ENCODE results near the gene MYBPC2. TPM values are rescaled to one million over a fixed set of nuclear protein-coding genes. Genes with fewer than 3 reads are reported as not detected.

The MYBPC2 gene
- total and polyA plus RNA-seq, 2 donors (not counting 1 experiment from before 2014, with no cell fraction given) = 1.1 to 1.7 TPM

GRCh38 chr19:50383001-50383851, 49.5 kb upstream of the MYBPC2 start:
- Histone ChIP-seq H3K27me3 (replicated peaks in 1 of 4; ENCODE audit: control extremely low read depth in 1 of 4, control insufficient read depth in 3 of 4, insufficient read depth in 4 of 4, low read length in 3 of 4) (no peaks in the 10 kb centered on the region), H3K9ac (ENCODE audit: low read length) (peak overlapping the region; percentile 80), H3K36me3 (replicated peaks in 1 of 2; ENCODE audit: control extremely low read depth in 1 of 2, control insufficient read depth in 1 of 2, extremely low read depth in 1 of 2, insufficient read depth in 2 of 2, low read length in 1 of 2) (peaks cover 1 to 53% of the 10 kb centered on the region in 2 experiments), H3K4me3 (ENCODE audit: control extremely low read depth in 1 of 5, extremely low read depth in 1 of 5, insufficient read depth in 1 of 5, low read depth in 2 of 5, low read length in 4 of 5) (peak overlapping the region; percentile 8 to 92 (median 59)), H3K4me1 (ENCODE audit: control insufficient read depth in 2 of 2, insufficient read depth in 2 of 2, low read length in 2 of 2) (peaks cover 12 to 18% of the 10 kb centered on the region in 2 donors), H2AFZ (ENCODE audit: insufficient read depth, low read depth, low read length, poor library complexity, severe bottlenecking) (no peak overlapping the region), H3K4me2 (replicated peaks; ENCODE audit: low read depth, low read length, poor library complexity, severe bottlenecking) (peak overlapping the region; percentile 97), H3K27ac (ENCODE audit: low read length in 2 of 2) (peak overlapping the region; percentile 64 to 73), H3K79me2 (ENCODE audit: control insufficient read depth, insufficient read depth, low read length) (peaks cover 35% of the 10 kb centered on the region), H4K20me1 (ENCODE audit: control insufficient read depth, insufficient read depth, low read length, poor library complexity, severe bottlenecking) (peaks cover 36% of the 10 kb centered on the region), H3K9me3 (ENCODE audit: control extremely low read depth in 1 of 3, control insufficient read depth in 2 of 3, insufficient read depth in 1 of 3, low read length in 2 of 3) (no peaks in the 10 kb centered on the region)
- DNase-seq = peak; percentile 51
- peaks cover 31% of the 10 kb centered on the region for H3K4me1 Mint-ChIP-seq
- intact Hi-C loops (cut with micrococcal nuclease) = no loop called here
- ChIA-PET POLR2A (interaction anchor here (0.9 to 2.5 kb wide), 7 partner anchors 32 to 128 kb away, joined by 3 to 15 read pairs (median 5); partner anchors contain the start of genes JOSD2, KCNC3 and SPIB), CTCF (interaction anchor here (0.7 to 3.9 kb wide), 9 partner anchors 8 to 400 kb away, joined by 3 to 22 read pairs (median 4); partner anchors contain the start of gene JOSD2)
- H3K4me3 Mint-ChIP-seq = peak overlapping the region; percentile 94
- H3K27ac Mint-ChIP-seq = peak overlapping the region; percentile 92
- no peaks in the 10 kb centered on the region for H3K27me3 Mint-ChIP-seq
- TF ChIP-seq, protein P1, sequence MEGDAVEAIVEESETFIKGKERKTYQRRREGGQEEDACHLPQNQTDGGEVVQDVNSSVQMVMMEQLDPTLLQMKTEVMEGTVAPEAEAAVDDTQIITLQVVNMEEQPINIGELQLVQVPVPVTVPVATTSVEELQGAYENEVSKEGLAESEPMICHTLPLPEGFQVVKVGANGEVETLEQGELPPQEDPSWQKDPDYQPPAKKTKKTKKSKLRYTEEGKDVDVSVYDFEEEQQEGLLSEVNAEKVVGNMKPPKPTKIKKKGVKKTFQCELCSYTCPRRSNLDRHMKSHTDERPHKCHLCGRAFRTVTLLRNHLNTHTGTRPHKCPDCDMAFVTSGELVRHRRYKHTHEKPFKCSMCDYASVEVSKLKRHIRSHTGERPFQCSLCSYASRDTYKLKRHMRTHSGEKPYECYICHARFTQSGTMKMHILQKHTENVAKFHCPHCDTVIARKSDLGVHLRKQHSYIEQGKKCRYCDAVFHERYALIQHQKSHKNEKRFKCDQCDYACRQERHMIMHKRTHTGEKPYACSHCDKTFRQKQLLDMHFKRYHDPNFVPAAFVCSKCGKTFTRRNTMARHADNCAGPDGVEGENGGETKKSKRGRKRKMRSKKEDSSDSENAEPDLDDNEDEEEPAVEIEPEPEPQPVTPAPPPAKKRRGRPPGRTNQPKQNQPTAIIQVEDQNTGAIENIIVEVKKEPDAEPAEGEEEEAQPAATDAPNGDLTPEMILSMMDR (IDR thresholded peaks at IDR 0.05) = no peak
- no peak for TF ChIP-seq EZH2 (IDR thresholded peaks at IDR 0.05; ENCODE audit: borderline replicate concordance, insufficient read depth, low read depth, low read length, poor library complexity, severe bottlenecking)
- H3K9me3 Mint-ChIP-seq (ENCODE audit: insufficient read depth) = no peaks in the 10 kb centered on the region
- 66% methylated on average over 13 of the region's 21 CpGs for WGBS (ENCODE audit: insufficient coverage)
- peak; percentile 4 for ATAC-seq (ENCODE audit: low read depth)

Measured in B cell (primary cell).